ENCODE results near the gene LYSMD2. TPM values are rescaled to one million over a fixed set of nuclear protein-coding genes. Genes with fewer than 3 reads are reported as not detected.

The LYSMD2 gene
- total and polyA plus RNA-seq, 2 of the 8 experiments (the other 6 are each of a cell fraction or from before 2014, with no cell fraction given), result 2.2 to 2.7 TPM

DNA sequence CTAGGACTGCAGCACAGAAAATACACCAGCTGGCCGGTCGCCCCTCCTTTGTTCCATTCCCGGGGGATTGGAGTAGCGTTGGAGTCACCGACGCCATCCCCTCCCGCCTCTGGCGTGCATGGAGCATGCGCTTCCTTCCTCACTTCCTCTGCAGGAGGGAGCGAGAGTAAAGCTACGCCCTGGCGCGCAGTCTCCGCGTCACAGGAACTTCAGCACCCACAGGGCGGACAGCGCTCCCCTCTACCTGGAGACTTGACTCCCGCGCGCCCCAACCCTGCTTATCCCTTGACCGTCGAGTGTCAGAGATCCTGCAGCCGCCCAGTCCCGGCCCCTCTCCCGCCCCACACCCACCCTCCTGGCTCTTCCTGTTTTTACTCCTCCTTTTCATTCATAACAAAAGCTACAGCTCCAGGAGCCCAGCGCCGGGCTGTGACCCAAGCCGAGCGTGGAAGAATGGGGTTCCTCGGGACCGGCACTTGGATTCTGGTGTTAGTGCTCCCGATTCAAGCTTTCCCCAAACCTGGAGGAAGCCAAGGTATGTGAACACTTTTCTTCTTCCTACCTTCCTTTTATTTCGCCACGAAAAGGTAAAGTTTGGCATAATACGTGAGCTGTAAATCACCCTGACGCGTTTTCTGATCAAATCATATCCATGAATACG is 56.0 kb downstream of the LYSMD2 start, which contains the start of gene SCG3 (continued):
- TF ChIP-seq CHD2 (IDR thresholded peaks at IDR 0.05; ENCODE audit: low read length) (peak; percentile 78), SP1 (IDR thresholded peaks at IDR 0.05; ENCODE audit: low read depth, low read length) (peak; percentile 41; the same call in 1 of the 2 replicates), RFX5 (IDR thresholded peaks at IDR 0.05; ENCODE audit: borderline replicate concordance, low read depth, low read length) (peak; percentile 10; the same call in 1 of the 2 replicates), SRF (IDR thresholded peaks at IDR 0.05; ENCODE audit: low read depth, low read length) (peak; percentile 61), EZH2 (IDR thresholded peaks at IDR 0.05; ENCODE audit: low read depth, low read length, severe bottlenecking) (no peak), CBX5 (IDR thresholded peaks at IDR 0.05; ENCODE audit: low read depth, low read length) (no peak), RXRA (IDR thresholded peaks at IDR 0.05; ENCODE audit: insufficient read depth, low read depth, low read length) (no peak), EGR1 (IDR thresholded peaks at IDR 0.05; ENCODE audit: borderline replicate concordance, low read depth, low read length) (peak; percentile 13; the same call in 1 of the 2 replicates)
- TF ChIP-seq, protein P1, sequence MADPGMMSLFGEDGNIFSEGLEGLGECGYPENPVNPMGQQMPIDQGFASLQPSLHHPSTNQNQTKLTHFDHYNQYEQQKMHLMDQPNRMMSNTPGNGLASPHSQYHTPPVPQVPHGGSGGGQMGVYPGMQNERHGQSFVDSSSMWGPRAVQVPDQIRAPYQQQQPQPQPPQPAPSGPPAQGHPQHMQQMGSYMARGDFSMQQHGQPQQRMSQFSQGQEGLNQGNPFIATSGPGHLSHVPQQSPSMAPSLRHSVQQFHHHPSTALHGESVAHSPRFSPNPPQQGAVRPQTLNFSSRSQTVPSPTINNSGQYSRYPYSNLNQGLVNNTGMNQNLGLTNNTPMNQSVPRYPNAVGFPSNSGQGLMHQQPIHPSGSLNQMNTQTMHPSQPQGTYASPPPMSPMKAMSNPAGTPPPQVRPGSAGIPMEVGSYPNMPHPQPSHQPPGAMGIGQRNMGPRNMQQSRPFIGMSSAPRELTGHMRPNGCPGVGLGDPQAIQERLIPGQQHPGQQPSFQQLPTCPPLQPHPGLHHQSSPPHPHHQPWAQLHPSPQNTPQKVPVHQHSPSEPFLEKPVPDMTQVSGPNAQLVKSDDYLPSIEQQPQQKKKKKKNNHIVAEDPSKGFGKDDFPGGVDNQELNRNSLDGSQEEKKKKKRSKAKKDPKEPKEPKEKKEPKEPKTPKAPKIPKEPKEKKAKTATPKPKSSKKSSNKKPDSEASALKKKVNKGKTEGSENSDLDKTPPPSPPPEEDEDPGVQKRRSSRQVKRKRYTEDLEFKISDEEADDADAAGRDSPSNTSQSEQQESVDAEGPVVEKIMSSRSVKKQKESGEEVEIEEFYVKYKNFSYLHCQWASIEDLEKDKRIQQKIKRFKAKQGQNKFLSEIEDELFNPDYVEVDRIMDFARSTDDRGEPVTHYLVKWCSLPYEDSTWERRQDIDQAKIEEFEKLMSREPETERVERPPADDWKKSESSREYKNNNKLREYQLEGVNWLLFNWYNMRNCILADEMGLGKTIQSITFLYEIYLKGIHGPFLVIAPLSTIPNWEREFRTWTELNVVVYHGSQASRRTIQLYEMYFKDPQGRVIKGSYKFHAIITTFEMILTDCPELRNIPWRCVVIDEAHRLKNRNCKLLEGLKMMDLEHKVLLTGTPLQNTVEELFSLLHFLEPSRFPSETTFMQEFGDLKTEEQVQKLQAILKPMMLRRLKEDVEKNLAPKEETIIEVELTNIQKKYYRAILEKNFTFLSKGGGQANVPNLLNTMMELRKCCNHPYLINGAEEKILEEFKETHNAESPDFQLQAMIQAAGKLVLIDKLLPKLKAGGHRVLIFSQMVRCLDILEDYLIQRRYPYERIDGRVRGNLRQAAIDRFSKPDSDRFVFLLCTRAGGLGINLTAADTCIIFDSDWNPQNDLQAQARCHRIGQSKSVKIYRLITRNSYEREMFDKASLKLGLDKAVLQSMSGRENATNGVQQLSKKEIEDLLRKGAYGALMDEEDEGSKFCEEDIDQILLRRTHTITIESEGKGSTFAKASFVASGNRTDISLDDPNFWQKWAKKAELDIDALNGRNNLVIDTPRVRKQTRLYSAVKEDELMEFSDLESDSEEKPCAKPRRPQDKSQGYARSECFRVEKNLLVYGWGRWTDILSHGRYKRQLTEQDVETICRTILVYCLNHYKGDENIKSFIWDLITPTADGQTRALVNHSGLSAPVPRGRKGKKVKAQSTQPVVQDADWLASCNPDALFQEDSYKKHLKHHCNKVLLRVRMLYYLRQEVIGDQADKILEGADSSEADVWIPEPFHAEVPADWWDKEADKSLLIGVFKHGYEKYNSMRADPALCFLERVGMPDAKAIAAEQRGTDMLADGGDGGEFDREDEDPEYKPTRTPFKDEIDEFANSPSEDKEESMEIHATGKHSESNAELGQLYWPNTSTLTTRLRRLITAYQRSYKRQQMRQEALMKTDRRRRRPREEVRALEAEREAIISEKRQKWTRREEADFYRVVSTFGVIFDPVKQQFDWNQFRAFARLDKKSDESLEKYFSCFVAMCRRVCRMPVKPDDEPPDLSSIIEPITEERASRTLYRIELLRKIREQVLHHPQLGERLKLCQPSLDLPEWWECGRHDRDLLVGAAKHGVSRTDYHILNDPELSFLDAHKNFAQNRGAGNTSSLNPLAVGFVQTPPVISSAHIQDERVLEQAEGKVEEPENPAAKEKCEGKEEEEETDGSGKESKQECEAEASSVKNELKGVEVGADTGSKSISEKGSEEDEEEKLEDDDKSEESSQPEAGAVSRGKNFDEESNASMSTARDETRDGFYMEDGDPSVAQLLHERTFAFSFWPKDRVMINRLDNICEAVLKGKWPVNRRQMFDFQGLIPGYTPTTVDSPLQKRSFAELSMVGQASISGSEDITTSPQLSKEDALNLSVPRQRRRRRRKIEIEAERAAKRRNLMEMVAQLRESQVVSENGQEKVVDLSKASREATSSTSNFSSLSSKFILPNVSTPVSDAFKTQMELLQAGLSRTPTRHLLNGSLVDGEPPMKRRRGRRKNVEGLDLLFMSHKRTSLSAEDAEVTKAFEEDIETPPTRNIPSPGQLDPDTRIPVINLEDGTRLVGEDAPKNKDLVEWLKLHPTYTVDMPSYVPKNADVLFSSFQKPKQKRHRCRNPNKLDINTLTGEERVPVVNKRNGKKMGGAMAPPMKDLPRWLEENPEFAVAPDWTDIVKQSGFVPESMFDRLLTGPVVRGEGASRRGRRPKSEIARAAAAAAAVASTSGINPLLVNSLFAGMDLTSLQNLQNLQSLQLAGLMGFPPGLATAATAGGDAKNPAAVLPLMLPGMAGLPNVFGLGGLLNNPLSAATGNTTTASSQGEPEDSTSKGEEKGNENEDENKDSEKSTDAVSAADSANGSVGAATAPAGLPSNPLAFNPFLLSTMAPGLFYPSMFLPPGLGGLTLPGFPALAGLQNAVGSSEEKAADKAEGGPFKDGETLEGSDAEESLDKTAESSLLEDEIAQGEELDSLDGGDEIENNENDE (IDR thresholded peaks at IDR 0.05; ENCODE audit: insufficient replicate concordance, low read length), result no peak

Data from H1 (cell line).